Lower leg skin (tissue), 3 donors: ENCODE data around the gene ARHGAP28.
"Not testable (repeated sequence)": the region's sequence is repeated elsewhere in the genome, so short reads cannot be mapped to it uniquely, and the experiment has no call there.

Experiments used
- CTCF ChIP-seq, 3 donors: fragments of 450-650 bp; IDR thresholded peaks; one replicate each; pipeline ENCODE4 v1.5.1; 2016; ENCODE audit warnings: antibody characterized with exemption in 3 of 3, mild to moderate bottlenecking in 3 of 3, moderate library complexity in 2 of 3
- POLR2A ChIP-seq, 2 donors: fragments of 450-650 bp; IDR thresholded peaks; one replicate each; pipeline ENCODE4 v1.6.1; 2016 to 2017; ENCODE audit warnings: antibody characterized with exemption in 2 of 2, mild to moderate bottlenecking in 1 of 2, moderate library complexity in 1 of 2

DNA sequence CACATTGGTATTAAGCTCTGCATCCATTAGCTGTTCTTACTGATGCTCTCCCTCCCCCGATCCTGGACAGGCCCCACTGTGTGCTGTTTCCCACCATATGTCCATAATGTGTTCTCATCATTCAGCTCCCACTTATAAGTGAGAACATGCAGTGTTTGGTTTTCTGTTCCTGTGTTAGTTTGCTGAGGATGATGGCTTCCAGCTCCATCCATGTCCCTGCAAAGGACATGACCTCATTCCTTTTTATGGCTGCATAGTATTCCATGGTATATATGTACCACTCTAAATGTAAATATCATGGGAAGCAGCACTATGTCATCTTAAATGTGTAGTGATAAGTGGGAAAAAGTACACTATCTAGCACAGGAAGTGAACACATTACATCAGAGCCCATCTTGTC, 116.0 kb downstream of the ARHGAP28 start:
- not testable (repeated sequence) for TF ChIP-seq CTCF, POLR2A (IDR thresholded peaks at IDR 0.05)
